Measurements from ENCODE around the gene RNF20.

- TF ChIP-seq CTCF (IDR thresholded peaks at IDR 0.05; ENCODE audit: insufficient read depth, low read length, poor library complexity, severe bottlenecking) (no peak), EZH2phosphoT487 (conservative IDR thresholded peaks at IDR 0.05; ENCODE audit: low read length) (no peak)
These were observed 61.1 kb downstream of the RNF20 start, which contains the start of gene PPP3R2 for GRCh38 chr9:101594796-101595195.

Data from SU-DHL-6 (cell line).